Fibroblast of pulmonary artery (primary cell): ENCODE measurements around the gene BLACAT1.

Experiments used
- DNase-seq: peaks from one replicate; pipeline ENCODE4 v3.0.0-alpha.2; 2010; ENCODE audit warnings: low read depth
- H3K4me3 ChIP-seq: replicated peaks from 2 replicates; pipeline ENCODE4 v1.5.1; 2011; ENCODE audit warnings: low read depth, mild to moderate bottlenecking, control low read depth, low read length, moderate library complexity
- CTCF ChIP-seq: IDR thresholded peaks from 2 replicates; pipeline ENCODE4 v1.5.1; 2011; ENCODE audit warnings: mild to moderate bottlenecking, control low read depth, low read length, inconsistent platforms; ENCODE audit errors: missing control alignments

Gene BLACAT1

GRCh38 chr1:205466595-205467220 is 10.9 kb upstream of the BLACAT1 start:
- no peak for DNase-seq
- TF ChIP-seq CTCF: no peak
- H3K4me3 ChIP-seq: no peak overlapping the region

DNA sequence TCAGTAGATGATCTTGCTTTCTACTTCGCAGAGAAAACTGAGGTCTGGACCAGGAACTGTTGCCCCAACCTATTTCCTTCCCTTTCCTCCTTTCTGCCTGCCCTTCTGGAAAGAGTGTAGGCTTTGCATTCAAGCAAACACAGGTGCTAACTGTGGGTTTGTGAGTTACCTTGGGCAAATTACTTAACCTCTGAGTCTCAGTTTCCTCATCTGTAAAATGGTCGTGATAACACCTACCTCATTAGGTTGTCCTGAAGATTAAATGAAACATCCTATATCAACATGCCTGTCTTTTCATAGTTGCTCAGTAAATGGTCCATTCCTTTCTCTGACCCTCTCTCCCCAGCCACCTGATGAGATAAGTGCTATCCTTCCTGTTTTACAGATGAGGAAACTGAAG is 9.5 kb upstream of the BLACAT1 start:
- no peak for TF ChIP-seq CTCF
- no peak overlapping the region for H3K4me3 ChIP-seq
- DNase-seq: no peak

DNA sequence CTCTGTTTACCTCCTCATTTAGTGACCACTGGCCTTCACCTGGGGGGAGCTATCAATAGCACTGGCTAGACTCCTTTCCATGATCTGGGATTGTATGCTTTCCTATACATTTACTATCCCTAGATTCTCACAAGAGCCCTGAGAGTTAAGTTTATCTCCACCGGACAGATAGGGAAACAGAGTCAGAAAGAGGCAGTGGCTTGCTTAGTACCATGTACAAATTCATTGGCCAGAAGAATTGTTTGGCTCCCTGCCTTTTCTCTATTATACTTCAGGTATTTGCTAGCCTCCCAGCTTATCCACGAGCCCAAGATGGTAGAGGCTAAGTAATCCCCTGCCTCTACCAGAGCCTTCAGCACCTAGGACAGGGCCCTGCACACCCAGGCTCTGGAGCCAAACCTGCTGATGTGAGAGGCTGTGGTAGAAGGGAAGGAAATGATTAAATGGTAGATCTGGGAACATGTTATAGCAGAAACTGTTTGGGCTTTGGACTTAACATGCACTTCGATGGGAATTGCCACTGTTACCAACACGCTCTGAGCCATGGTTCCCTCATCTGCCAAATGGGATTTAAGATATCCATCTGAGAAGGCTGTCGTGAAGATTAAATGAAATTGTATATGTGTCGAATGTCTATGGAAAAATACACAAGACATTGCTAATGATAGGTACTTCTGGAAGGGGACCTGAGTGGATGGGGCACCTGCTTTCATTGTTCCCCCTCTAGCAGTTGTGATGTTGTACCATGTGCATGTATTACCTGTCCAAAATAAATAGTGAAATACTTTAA is 3.1 kb upstream of the BLACAT1 start:
- no peak for TF ChIP-seq CTCF
- peak; percentile 80 for DNase-seq
- H3K4me3 ChIP-seq: no peak overlapping the region

GRCh38 chr1:205456868-205457745 is 1.3 kb upstream of the BLACAT1 start:
- DNase-seq: no peak
- no peak for TF ChIP-seq CTCF
- H3K4me3 ChIP-seq: no peak overlapping the region

DNA sequence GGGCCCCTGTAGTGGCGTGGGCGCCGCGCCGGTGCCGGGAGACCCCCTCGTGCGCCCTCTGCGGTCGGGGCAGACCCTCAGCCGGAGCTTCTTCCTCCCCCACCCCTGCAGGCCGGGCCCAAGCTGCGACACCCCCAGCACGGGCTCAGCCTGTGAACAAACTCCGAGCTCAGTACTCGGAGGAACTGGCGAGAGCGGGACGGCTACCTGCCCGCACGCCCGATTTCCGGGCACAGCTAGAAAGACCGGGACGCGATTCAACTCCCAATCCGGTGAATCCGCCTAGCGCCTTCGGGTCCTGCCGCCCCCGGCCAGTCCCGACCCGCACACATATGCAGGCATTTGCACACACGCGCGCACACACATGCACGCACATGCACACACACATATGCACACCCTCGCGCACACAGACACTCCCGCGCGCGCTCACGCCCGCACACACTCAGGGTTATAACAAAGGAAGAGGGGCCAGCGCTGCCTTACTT is 580 bp upstream of the BLACAT1 start:
- no peak for TF ChIP-seq CTCF
- DNase-seq: no peak
- H3K4me3 ChIP-seq: no peak overlapping the region

GRCh38 chr1:205454903-205455335 is 926 bp downstream of the BLACAT1 start:
- no peak for TF ChIP-seq CTCF
- H3K4me3 ChIP-seq: no peak overlapping the region
- DNase-seq: no peak
